SJCRH30 (cell line): ENCODE results near the gene INTS11. TPM values are rescaled to one million over a fixed set of nuclear protein-coding genes. Genes with fewer than 3 reads are reported as not detected.

ENCODE experiments used
- DNase-seq, 2 experiments: peaks; one replicate each; pipeline ENCODE4 v3.0.0-alpha.2; 2015 to 2020
- H3K27ac ChIP-seq: fragments of 250-450 bp; sonication (Bioruptor Pico); 2 replicates; pipeline ENCODE4 v1.5.1; 2020; ENCODE audit warnings: mild to moderate bottlenecking, moderate library complexity
- H3K27me3 ChIP-seq: fragments of 250-450 bp; sonication (Bioruptor Pico); 2 replicates; pipeline ENCODE4 v1.5.1; 2020; ENCODE audit warnings: mild to moderate bottlenecking, moderate library complexity
- H3K36me3 ChIP-seq: fragments of 250-450 bp; sonication (Bioruptor Pico); 2 replicates; pipeline ENCODE4 v1.5.1; 2020; ENCODE audit warnings: mild to moderate bottlenecking, moderate library complexity
- H3K4me1 ChIP-seq: fragments of 250-450 bp; sonication (Bioruptor Pico); 2 replicates; pipeline ENCODE4 v1.5.1; 2020; ENCODE audit warnings: mild to moderate bottlenecking, moderate library complexity
- H3K4me3 ChIP-seq: fragments of 250-450 bp; sonication (Bioruptor Pico); 2 replicates; pipeline ENCODE4 v1.5.1; 2020; ENCODE audit warnings: mild to moderate bottlenecking, moderate library complexity
- H3K9me3 ChIP-seq: fragments of 250-450 bp; sonication (Bioruptor Pico); replicated peaks from 2 replicates; pipeline ENCODE4 v1.5.1; 2020; ENCODE audit warnings: mild to moderate bottlenecking, moderate library complexity
- total RNA-seq: library from RNA; depleted of rRNA; stranded (reverse); fragments of >200 nt; shearing (Covaris generic); gene quantifications from 2 replicates; pipeline ENCODE4 v1.2.3, GENCODE V29; 2014; rRNA removed

INTS11 gene
- total RNA-seq, 1 experiment from 2014 or later: 78.7 TPM

- DNase-seq: no peak
These were observed 62.4 kb downstream of the INTS11 start for GRCh38 chr1:1262071-1262470.

More at GRCh38 chr1:1262071-1262470, 62.4 kb downstream of the INTS11 start:
- Histone ChIP-seq H3K4me1 (peaks cover 4% of the 10 kb centered on the region; the same call in 1 of the 2 replicates), H3K27me3 (no peaks in the 10 kb centered on the region), H3K27ac (no peak overlapping the region), H3K9me3 (no peaks in the 10 kb centered on the region), H3K36me3 (peaks cover 71% of the 10 kb centered on the region), H3K4me3 (no peak overlapping the region)

Other genes with a start within 250 kb of the INTS11 start
- 19.9 and 20.8 TPM in 2 replicates for gene C1orf159, start 208.6 kb downstream of the INTS11 start, total RNA-seq
- gene TTLL10, start 150.8 kb downstream of the INTS11 start, total RNA-seq: 0.42 and 0.73 TPM in 2 replicates
- 0.33 and 0.93 TPM in 2 replicates for gene TNFRSF18, start 118.1 kb downstream of the INTS11 start, total RNA-seq
- gene TNFRSF4, start 110.5 kb downstream of the INTS11 start, total RNA-seq: 2.8 and 4.7 TPM in 2 replicates
- 86.7 and 87.1 TPM in 2 replicates for gene SDF4, start 92.7 kb downstream of the INTS11 start, total RNA-seq
- 32.4 and 33.4 TPM in 2 replicates for gene B3GALT6, start 92.4 kb downstream of the INTS11 start, total RNA-seq
- 0.30 TPM in 1 of 2 replicates, not detected in the other for gene C1QTNF12, start 77.9 kb downstream of the INTS11 start, total RNA-seq
- 109 and 115 TPM in 2 replicates for gene UBE2J2, start 50.8 kb downstream of the INTS11 start, total RNA-seq
- gene SCNN1D, start 44.2 kb downstream of the INTS11 start, total RNA-seq: 1.1 and 2.2 TPM in 2 replicates
- gene ACAP3, start 16.7 kb downstream of the INTS11 start, total RNA-seq: 18.7 and 27.4 TPM in 2 replicates
- 23.9 and 25.3 TPM in 2 replicates for gene PUSL1, start 16.1 kb downstream of the INTS11 start, total RNA-seq
- gene CPTP, start 142 bp upstream of the INTS11 start, total RNA-seq: 22.1 and 22.3 TPM in 2 replicates
- gene TAS1R3, start 6.6 kb upstream of the INTS11 start, total RNA-seq: 0.15 and 0.47 TPM in 2 replicates
- 45.8 and 52.5 TPM in 2 replicates for gene DVL1, start 24.8 kb upstream of the INTS11 start, total RNA-seq
- gene MXRA8, start 33.9 kb upstream of the INTS11 start, total RNA-seq: 11.3 and 13.8 TPM in 2 replicates
- gene AURKAIP1, start 50.5 kb upstream of the INTS11 start, total RNA-seq: 177 and 208 TPM in 2 replicates
- 124 and 196 TPM in 2 replicates for gene CCNL2, start 74.7 kb upstream of the INTS11 start, total RNA-seq
- 229 and 236 TPM in 2 replicates for gene MRPL20, start 82.6 kb upstream of the INTS11 start, total RNA-seq
- 6.1 and 6.2 TPM in 2 replicates for gene ANKRD65, start 96.6 kb upstream of the INTS11 start, total RNA-seq
- gene VWA1, start 111.0 kb upstream of the INTS11 start, total RNA-seq: 0.58 and 3.3 TPM in 2 replicates
- gene ATAD3C, start 125.0 kb upstream of the INTS11 start, total RNA-seq: 0.20 TPM in 1 of 2 replicates, not detected in the other
- 53.1 and 55.5 TPM in 2 replicates for gene ATAD3B, start 147.1 kb upstream of the INTS11 start, total RNA-seq
- 72.6 and 74.7 TPM in 2 replicates for gene ATAD3A, start 187.5 kb upstream of the INTS11 start, total RNA-seq
- gene TMEM240, start 216.0 kb upstream of the INTS11 start, total RNA-seq: 1.5 and 1.9 TPM in 2 replicates